Cardiac fibroblast (primary cell): ENCODE measurements around the gene KCNK1.
"Not testable (repeated sequence)": the region's sequence is repeated elsewhere in the genome, so short reads cannot be mapped to it uniquely, and the experiment has no call there.

Source experiments
- DNase-seq, 2 donors: peaks; one replicate each; pipeline versions ENCODE4 v3.0.0 to v3.0.0-alpha.2; 2010; ENCODE audit warnings: low read depth in 2 of 2
- H3K4me3 ChIP-seq, 2 donors: replicated peaks in 1 of 2; 1 replicate in 1 of 2; 2 replicates in 1 of 2; pipeline ENCODE4 v1.5.1; 2011; ENCODE audit warnings: low read depth in 2 of 2, low read length in 2 of 2, mild to moderate bottlenecking in 2 of 2, moderate library complexity in 1 of 2
- TF ChIP-seq, protein P1 (sequence below): IDR thresholded peaks from one replicate; pipeline ENCODE4 v1.5.1; 2011; ENCODE audit warnings: low read depth, mild to moderate bottlenecking, low read length, inconsistent platforms

KCNK1 gene

DNA sequence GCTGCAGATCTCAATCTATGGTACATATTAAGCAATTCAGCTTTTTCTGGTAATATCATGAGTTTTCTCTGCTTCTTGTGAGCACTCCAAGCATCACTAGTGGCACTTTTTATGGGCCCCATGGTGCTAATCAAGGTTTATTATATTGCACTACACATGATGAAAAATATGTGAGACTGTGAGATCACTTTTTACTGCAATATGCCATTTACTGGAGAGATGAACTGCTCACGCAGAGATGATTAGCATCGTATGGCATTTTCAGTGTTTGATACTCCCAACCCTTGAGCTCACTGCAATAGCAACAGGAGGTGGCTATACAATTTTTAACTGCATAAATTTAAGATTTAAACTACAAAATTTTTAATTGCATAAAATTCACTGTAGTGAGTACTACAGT is 8.7 kb upstream of the KCNK1 start:
- no peak for DNase-seq
- TF ChIP-seq, protein P1, sequence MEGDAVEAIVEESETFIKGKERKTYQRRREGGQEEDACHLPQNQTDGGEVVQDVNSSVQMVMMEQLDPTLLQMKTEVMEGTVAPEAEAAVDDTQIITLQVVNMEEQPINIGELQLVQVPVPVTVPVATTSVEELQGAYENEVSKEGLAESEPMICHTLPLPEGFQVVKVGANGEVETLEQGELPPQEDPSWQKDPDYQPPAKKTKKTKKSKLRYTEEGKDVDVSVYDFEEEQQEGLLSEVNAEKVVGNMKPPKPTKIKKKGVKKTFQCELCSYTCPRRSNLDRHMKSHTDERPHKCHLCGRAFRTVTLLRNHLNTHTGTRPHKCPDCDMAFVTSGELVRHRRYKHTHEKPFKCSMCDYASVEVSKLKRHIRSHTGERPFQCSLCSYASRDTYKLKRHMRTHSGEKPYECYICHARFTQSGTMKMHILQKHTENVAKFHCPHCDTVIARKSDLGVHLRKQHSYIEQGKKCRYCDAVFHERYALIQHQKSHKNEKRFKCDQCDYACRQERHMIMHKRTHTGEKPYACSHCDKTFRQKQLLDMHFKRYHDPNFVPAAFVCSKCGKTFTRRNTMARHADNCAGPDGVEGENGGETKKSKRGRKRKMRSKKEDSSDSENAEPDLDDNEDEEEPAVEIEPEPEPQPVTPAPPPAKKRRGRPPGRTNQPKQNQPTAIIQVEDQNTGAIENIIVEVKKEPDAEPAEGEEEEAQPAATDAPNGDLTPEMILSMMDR, result no peak
- no peak overlapping the region for H3K4me3 ChIP-seq

DNA sequence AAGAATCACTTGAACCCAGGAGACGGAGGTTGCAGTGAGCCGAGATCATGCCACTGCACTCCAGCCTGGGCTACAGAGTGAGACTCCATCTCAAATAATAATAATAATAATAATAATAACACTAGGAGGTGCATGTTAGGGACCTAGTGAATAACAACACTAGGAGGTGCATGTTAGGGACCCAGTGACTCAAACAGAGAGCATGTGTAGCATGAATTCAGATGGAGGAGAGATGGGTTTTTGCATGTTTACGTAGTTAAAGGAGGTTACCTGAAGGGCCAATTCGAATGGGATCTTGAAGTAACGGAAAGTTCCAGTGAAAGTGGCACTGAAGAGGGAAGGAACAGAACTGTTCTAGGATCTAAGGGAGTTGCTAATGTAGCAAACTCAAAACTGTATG is 7.1 kb upstream of the KCNK1 start:
- no peak overlapping the region for H3K4me3 ChIP-seq
- TF ChIP-seq, protein P1, result no peak
- DNase-seq, result no peak

DNA sequence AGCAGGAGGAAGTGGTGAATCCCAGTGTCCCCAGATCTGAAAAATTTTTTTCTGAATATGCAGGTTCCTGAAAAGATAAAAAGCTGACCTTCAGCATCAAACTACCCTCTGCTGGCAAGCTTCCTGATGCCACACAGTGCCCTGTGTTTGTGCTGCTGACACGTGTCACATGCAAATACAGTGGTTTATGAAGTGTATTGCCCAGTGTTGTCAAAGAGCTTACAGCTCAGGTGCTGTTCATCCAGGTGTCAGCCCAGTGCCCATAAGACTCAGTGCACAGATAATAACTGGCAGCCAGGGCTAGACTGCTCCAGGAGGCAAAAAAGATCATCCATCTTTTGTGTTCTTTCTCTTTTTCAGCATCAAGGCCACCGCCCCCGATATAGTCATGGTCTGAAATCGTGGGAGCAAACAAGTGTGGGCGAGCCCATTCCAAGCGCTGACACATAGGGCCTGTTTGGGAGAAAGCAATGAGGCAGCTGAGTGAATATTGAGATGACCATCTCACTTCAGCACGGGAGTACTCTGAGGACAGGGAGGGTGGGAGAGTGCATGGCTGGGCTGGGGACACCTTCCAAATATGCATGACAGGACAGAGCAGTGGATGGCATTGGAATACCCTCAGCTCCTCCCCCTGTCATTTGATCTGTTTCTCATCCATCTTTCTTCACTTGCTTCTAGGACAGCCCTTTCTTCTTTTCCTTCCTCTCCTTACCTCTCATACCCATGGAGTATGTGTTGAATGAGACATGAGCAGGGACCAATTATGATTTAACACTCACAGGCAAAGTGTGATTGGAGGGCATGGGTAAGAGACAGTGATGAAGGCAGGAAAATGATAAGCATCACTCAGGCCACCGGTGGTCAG is 6.4 kb upstream of the KCNK1 start:
- no peak for DNase-seq
- TF ChIP-seq, protein P1, result no peak
- no peak overlapping the region for H3K4me3 ChIP-seq

DNA sequence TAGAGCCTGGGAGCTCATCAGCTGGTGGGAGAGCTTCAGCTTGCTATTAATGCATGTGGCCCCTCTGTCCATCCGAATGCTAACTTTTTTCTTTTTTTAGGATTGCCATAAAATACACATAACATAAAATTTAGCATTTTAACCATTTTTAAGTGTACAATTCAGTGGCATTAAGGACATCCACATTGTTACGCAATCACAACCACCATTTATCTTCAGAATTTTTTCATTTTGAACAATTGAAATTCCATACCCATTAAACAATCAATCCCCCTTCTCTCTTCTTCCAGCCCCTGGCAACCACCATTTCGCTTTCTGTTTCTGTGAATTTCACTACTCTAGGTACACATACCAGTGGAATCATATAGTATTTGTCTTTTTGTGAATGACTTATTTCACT is 4.9 kb upstream of the KCNK1 start:
- TF ChIP-seq, protein P1, result no peak
- no peak overlapping the region for H3K4me3 ChIP-seq
- DNase-seq, result no peak

DNA sequence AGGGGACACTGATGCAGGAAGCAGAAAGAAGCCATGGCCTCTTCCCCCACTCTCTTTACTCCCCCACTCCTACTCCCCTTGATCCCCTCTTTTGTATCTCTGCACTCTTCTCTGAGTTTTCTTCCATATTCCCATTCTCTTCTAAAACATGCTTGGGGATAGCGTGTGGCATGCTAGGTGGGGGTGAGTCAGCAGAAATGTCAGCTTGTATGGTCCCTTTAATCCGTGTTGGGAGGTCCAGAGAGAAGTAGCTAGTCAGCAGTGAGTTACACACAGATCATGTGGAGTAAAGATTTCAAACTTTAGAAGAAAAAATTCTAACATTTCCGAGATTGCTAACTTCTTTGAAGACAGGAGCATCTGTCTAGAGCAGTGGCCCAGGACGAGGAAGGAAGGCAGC is 4.0 kb upstream of the KCNK1 start:
- TF ChIP-seq, protein P1, result no peak
- no peak overlapping the region for H3K4me3 ChIP-seq
- DNase-seq, result no peak

DNA sequence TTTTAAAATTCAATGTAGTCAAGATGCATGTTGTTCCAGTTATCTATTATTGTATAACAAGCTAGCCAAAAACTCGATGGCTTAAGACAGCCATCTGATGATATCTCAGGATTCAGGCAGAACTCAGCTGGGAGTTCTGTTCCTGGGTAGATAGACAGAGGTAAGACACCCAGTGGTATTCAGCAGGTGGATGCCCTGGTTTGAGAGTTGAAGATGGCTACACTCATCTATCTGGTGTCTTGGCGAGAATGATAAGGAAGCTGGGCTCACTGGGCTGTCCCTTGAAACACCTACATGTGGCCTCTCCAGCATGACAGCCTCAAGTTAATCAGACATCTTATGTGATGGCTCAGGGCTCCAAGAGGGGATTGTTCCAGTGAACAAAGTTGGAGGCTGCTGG is 3.3 kb upstream of the KCNK1 start:
- TF ChIP-seq, protein P1, result no peak
- DNase-seq, result no peak
- no peak overlapping the region for H3K4me3 ChIP-seq

DNA sequence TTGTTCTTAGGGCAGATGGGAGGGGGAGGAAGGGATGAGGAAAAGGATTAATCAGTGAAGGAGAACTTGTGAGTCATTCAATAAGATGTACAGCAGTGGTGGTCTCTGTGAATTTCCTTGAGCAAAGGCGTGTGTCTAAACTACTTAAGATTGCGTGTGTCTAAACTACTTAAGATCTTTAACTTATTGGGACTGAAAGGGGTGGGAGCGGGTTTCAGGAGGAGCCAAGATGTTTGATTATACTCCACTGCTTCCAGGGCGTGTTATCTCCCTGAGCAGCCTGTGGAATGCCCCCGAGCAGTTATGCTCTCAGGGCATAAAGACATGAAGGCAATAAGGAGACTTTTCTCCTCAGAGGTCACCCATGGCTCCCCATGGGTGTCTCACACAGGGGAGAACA is 2.5 kb upstream of the KCNK1 start:
- not testable (repeated sequence) for DNase-seq, H3K4me3 ChIP-seq
